ENCODE results near the gene NHS. TPM values are rescaled to one million over a fixed set of nuclear protein-coding genes. Genes with fewer than 3 reads are reported as not detected.

The NHS gene
- total RNA-seq, 1 donor from 2014 or later, result 8.6 TPM

DNA sequence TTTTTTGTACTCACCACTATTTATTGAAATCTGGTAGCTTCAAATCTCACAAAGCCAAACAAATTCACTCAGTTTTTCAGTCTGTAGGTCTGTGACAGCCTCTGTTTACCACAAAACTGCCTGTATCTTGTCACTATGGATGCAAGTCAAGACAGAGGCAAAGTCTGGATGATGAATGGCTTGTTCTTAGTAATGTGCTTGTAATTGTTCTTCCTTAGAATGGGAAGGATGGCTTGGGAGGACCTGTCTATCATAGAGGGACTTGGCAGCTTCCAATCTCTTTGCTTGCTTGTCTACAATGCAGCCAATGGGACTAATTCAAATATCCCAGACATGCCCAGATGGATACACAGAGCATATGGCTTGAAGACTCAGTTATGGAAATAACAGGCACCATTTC is 221.1 kb downstream of the NHS start:
- Histone ChIP-seq H3K27me3 (ENCODE audit: control insufficient read depth, insufficient read depth, low read length) (no peaks in the 10 kb centered on the region), H3K36me3 (ENCODE audit: control insufficient read depth, insufficient read depth, low read length) (no peaks in the 10 kb centered on the region), H3K4me3 (ENCODE audit: low read depth, low read length) (no peak overlapping the region)
- TF ChIP-seq, protein P1, sequence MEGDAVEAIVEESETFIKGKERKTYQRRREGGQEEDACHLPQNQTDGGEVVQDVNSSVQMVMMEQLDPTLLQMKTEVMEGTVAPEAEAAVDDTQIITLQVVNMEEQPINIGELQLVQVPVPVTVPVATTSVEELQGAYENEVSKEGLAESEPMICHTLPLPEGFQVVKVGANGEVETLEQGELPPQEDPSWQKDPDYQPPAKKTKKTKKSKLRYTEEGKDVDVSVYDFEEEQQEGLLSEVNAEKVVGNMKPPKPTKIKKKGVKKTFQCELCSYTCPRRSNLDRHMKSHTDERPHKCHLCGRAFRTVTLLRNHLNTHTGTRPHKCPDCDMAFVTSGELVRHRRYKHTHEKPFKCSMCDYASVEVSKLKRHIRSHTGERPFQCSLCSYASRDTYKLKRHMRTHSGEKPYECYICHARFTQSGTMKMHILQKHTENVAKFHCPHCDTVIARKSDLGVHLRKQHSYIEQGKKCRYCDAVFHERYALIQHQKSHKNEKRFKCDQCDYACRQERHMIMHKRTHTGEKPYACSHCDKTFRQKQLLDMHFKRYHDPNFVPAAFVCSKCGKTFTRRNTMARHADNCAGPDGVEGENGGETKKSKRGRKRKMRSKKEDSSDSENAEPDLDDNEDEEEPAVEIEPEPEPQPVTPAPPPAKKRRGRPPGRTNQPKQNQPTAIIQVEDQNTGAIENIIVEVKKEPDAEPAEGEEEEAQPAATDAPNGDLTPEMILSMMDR (IDR thresholded peaks at IDR 0.05; ENCODE audit: insufficient read depth, low read length, poor library complexity, severe bottlenecking), result no peak
- DNase-seq (ENCODE audit: low read depth), result peak; percentile 42

DNA sequence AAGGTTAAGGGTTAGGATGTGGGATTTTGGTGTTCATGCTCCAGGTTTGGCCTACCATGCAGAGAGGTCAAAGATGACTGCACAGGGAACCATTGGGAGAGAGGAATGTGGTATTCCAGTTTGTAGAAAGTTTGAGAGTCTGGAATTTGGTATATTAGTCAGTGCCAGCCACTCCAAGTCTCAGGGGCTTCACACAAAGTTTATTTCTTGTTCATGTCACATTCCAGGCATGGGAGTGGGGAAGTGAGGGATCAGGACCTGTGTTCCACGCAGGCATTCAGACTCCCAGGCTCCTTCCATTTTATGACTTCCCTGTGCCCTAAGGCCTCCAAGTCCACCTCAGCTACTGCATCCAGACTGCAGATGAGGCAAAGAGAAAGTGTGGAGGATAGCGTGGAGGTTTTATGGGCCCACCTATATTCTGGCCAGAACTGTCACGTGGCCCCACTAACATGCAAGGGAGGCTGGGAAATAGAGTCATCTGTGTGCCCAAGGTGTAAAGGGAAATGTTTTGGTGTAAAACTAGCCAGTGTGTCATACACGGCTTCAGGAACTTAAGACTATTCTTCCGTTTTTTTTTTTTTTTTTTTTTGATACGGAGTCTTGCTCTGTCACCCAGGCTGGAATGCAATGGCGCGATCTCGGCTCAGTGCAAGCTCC is 221.7 kb downstream of the NHS start:
- DNase-seq (ENCODE audit: low read depth), result no peak

GRCh38 chrX:17597327-17597726 is 222.3 kb downstream of the NHS start:
- DNase-seq (ENCODE audit: low read depth), result no peak
- TF ChIP-seq, protein P1 (IDR thresholded peaks at IDR 0.05; ENCODE audit: insufficient read depth, low read length, poor library complexity, severe bottlenecking), result no peak

More for the DNA sequence above, 221.7 kb downstream of the NHS start:
- Histone ChIP-seq H3K4me3 (ENCODE audit: low read depth, low read length) (no peak overlapping the region), H3K27me3 (ENCODE audit: control insufficient read depth, insufficient read depth, low read length) (no peaks in the 10 kb centered on the region), H3K36me3 (ENCODE audit: control insufficient read depth, insufficient read depth, low read length) (no peaks in the 10 kb centered on the region)
- TF ChIP-seq, protein P1 (IDR thresholded peaks at IDR 0.05; ENCODE audit: insufficient read depth, low read length, poor library complexity, severe bottlenecking), result no peak

GRCh38 chrX:17597836-17598439 is 222.9 kb downstream of the NHS start:
- DNase-seq (ENCODE audit: low read depth), result no peak
- Histone ChIP-seq H3K4me3 (ENCODE audit: low read depth, low read length) (no peak overlapping the region), H3K27me3 (ENCODE audit: control insufficient read depth, insufficient read depth, low read length) (no peaks in the 10 kb centered on the region), H3K36me3 (ENCODE audit: control insufficient read depth, insufficient read depth, low read length) (no peaks in the 10 kb centered on the region)
- TF ChIP-seq, protein P1 (IDR thresholded peaks at IDR 0.05; ENCODE audit: insufficient read depth, low read length, poor library complexity, severe bottlenecking), result no peak

More at GRCh38 chrX:17597327-17597726, 222.3 kb downstream of the NHS start:
- no peaks in the 10 kb centered on the region for H3K36me3 ChIP-seq (ENCODE audit: control insufficient read depth, insufficient read depth, low read length)
- no peaks in the 10 kb centered on the region for H3K27me3 ChIP-seq (ENCODE audit: control insufficient read depth, insufficient read depth, low read length)
- H3K4me3 ChIP-seq (ENCODE audit: low read depth, low read length), result no peak overlapping the region

DNA sequence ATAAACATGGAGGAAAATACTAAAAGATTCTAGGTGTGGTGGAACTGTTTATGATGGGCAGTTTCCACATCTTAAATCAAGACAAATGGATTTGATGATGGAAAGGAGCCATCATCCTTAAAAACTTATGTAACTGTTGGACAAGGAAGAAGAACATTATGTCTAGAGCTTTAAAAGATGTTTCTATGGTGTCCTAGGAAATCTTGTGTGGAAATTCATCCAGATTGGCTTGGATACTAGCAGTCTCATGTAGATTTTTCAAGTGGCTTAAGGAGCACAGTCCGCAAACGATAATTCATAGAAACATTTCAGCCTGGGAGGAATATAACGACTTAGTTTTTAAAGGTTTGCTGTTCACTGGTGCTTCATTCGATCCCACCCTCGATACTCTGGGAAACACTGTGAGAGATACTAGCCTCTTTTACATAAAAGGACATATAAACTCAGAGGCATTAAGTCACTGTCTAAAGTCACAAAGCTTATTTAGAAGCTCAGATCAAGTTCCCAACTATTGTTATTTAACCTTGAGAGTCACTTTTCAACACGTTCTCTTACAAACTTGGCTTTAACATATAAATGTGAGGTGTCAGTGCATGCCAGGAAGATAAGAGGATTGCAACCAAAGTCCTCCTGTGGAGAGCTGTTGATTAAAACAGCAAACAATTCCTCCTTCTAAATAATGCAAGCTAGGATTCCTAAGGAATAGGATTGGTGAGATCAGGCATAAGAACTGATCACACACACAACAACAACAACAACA is 226.6 kb downstream of the NHS start:
- DNase-seq (ENCODE audit: low read depth), result no peak
- Histone ChIP-seq H3K27me3 (ENCODE audit: control insufficient read depth, insufficient read depth, low read length) (no peaks in the 10 kb centered on the region), H3K36me3 (ENCODE audit: control insufficient read depth, insufficient read depth, low read length) (no peaks in the 10 kb centered on the region), H3K4me3 (ENCODE audit: low read depth, low read length) (no peak overlapping the region)
- TF ChIP-seq, protein P1 (IDR thresholded peaks at IDR 0.05; ENCODE audit: insufficient read depth, low read length, poor library complexity, severe bottlenecking), result no peak

Measured in kidney epithelial cell (primary cell).